ENCODE data around the gene DLGAP5.

The DLGAP5 gene

DNA sequence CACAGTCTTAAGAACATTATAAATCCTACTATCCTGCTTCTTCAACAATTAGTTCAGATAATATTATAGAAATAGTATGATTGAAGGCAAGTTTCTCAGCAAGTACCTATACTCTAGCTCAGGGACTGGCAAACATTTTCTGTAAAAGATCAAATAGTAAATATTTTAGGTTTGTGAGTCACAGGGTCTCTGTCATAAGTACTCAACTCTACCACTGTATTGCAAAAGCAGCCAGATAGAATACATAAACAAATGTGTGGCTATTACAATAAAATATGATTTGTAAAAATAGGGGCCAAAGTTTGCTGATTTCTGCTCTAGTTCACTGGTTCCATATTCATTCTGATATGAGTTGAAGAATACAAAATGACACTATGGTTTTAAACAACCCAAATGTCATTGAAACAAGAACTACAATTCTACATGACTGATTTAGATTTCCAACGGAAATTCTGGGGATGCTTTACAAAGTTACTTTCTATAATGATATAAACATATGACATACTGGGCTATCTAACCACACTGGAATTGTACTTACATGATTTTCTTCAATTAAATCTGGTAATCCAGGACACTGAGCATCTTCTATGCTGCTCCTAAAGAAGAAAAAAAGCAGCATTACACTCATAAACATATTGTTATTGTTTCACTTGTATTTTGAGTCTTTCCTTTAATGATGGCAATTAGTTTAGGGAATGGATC is 39.2 kb downstream of the DLGAP5 start:
- no peak for DNase-seq (ENCODE audit: extremely low read depth, insufficient read length)
- Histone ChIP-seq H3K36me3 (ENCODE audit: control insufficient read depth, insufficient read depth, low read length) (peaks cover 2% of the 10 kb centered on the region), H3K27me3 (replicated peaks; ENCODE audit: control insufficient read depth, insufficient read depth, low read length) (no peaks in the 10 kb centered on the region), H3K4me3 (replicated peaks; ENCODE audit: low read depth, low read length) (no peak overlapping the region)
- TF ChIP-seq, protein P1, sequence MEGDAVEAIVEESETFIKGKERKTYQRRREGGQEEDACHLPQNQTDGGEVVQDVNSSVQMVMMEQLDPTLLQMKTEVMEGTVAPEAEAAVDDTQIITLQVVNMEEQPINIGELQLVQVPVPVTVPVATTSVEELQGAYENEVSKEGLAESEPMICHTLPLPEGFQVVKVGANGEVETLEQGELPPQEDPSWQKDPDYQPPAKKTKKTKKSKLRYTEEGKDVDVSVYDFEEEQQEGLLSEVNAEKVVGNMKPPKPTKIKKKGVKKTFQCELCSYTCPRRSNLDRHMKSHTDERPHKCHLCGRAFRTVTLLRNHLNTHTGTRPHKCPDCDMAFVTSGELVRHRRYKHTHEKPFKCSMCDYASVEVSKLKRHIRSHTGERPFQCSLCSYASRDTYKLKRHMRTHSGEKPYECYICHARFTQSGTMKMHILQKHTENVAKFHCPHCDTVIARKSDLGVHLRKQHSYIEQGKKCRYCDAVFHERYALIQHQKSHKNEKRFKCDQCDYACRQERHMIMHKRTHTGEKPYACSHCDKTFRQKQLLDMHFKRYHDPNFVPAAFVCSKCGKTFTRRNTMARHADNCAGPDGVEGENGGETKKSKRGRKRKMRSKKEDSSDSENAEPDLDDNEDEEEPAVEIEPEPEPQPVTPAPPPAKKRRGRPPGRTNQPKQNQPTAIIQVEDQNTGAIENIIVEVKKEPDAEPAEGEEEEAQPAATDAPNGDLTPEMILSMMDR (IDR thresholded peaks at IDR 0.05; ENCODE audit: insufficient read depth, low read length, poor library complexity, severe bottlenecking) = no peak

GRCh38 chr14:55151601-55152000 is 39.8 kb downstream of the DLGAP5 start:
- peaks cover 2% of the 10 kb centered on the region for H3K36me3 ChIP-seq (ENCODE audit: control insufficient read depth, insufficient read depth, low read length)
- TF ChIP-seq, protein P1 (IDR thresholded peaks at IDR 0.05; ENCODE audit: insufficient read depth, low read length, poor library complexity, severe bottlenecking) = no peak
- H3K27me3 ChIP-seq (replicated peaks; ENCODE audit: control insufficient read depth, insufficient read depth, low read length) = no peaks in the 10 kb centered on the region
- H3K4me3 ChIP-seq (replicated peaks; ENCODE audit: low read depth, low read length) = no peak overlapping the region
- no peak for DNase-seq (ENCODE audit: extremely low read depth, insufficient read length)

- DNase-seq (ENCODE audit: extremely low read depth, insufficient read length) = no peak
- H3K4me3 ChIP-seq (replicated peaks; ENCODE audit: low read depth, low read length) = no peak overlapping the region
- TF ChIP-seq, protein P1 (IDR thresholded peaks at IDR 0.05; ENCODE audit: insufficient read depth, low read length, poor library complexity, severe bottlenecking) = no peak
- peaks cover 2% of the 10 kb centered on the region for H3K36me3 ChIP-seq (ENCODE audit: control insufficient read depth, insufficient read depth, low read length)
- no peaks in the 10 kb centered on the region for H3K27me3 ChIP-seq (replicated peaks; ENCODE audit: control insufficient read depth, insufficient read depth, low read length)
These were observed 45.0 kb downstream of the DLGAP5 start for GRCh38 chr14:55146425-55146824.

- DNase-seq (ENCODE audit: extremely low read depth, insufficient read length) = no peak
- Histone ChIP-seq H3K4me3 (replicated peaks; ENCODE audit: low read depth, low read length) (no peak overlapping the region), H3K36me3 (ENCODE audit: control insufficient read depth, insufficient read depth, low read length) (peaks cover 6% of the 10 kb centered on the region), H3K27me3 (replicated peaks; ENCODE audit: control insufficient read depth, insufficient read depth, low read length) (no peaks in the 10 kb centered on the region)
- TF ChIP-seq, protein P1 (IDR thresholded peaks at IDR 0.05; ENCODE audit: insufficient read depth, low read length, poor library complexity, severe bottlenecking) = no peak
These were observed 48.9 kb downstream of the DLGAP5 start for GRCh38 chr14:55142466-55142865.

GRCh38 chr14:55141825-55142224 is 49.6 kb downstream of the DLGAP5 start:
- H3K4me3 ChIP-seq (replicated peaks; ENCODE audit: low read depth, low read length) = no peak overlapping the region
- peaks cover 6% of the 10 kb centered on the region for H3K36me3 ChIP-seq (ENCODE audit: control insufficient read depth, insufficient read depth, low read length)
- no peak for DNase-seq (ENCODE audit: extremely low read depth, insufficient read length)
- TF ChIP-seq, protein P1 (IDR thresholded peaks at IDR 0.05; ENCODE audit: insufficient read depth, low read length, poor library complexity, severe bottlenecking) = no peak
- no peaks in the 10 kb centered on the region for H3K27me3 ChIP-seq (replicated peaks; ENCODE audit: control insufficient read depth, insufficient read depth, low read length)
